Thyroid gland (tissue), 4 donors: ENCODE data around the gene GMEB2. TPM values are rescaled to one million over a fixed set of nuclear protein-coding genes. Genes with fewer than 3 reads are reported as not detected.

Source experiments
- DNase-seq, 2 donors: peaks; one replicate each; pipeline ENCODE4 v3.0.0-alpha.2; 2019
- H3K27ac ChIP-seq, 3 donors: fragments of 200-600 bp; sonication (generic); 1 replicate in 2 of 3; 2 replicates in 1 of 3; pipeline ENCODE4 v1.5.1; 2016 to 2019; ENCODE audit warnings: mild to moderate bottlenecking in 1 of 3, moderate library complexity in 1 of 3
- H3K27me3 ChIP-seq: fragments of 200-600 bp; sonication (generic); one replicate; pipeline ENCODE4 v1.5.1; 2019
- H3K36me3 ChIP-seq, 2 donors: fragments of 200-600 bp; sonication (generic); one replicate each; pipeline ENCODE4 v1.5.1; 2016 to 2019
- H3K4me1 ChIP-seq, 2 donors: fragments of 200-600 bp; sonication (generic); one replicate each; pipeline ENCODE4 v1.5.1; 2017 to 2019
- H3K4me3 ChIP-seq, 3 donors: fragments of 200-600 bp; sonication (generic); replicated peaks in 1 of 3; 1 replicate in 2 of 3; 2 replicates in 1 of 3; pipeline ENCODE4 v1.5.1; 2016; ENCODE audit warnings: mild to moderate bottlenecking in 1 of 3
- H3K9me3 ChIP-seq: fragments of 200-600 bp; sonication (generic); one replicate; pipeline ENCODE4 v1.5.1; 2017
- POLR2A ChIP-seq, 2 donors: fragments of 450-650 bp; IDR thresholded peaks; one replicate each; pipeline ENCODE4 v1.6.1; 2017; ENCODE audit warnings: antibody characterized with exemption in 2 of 2, mild to moderate bottlenecking in 2 of 2, moderate library complexity in 1 of 2
- WGBS, 2 donors: methylation state at CpG; one replicate each; pipeline ENCODE4 v1.1.5; 2017; 5-methylcytosine and 5-hydroxymethylcytosine counted together
- intact Hi-C: fragments of 100-400 bp; cut with DNase I; formaldehyde crosslinking; loops from one replicate; pipeline ENCODE4 v1.15.1; 2023
- total RNA-seq, 4 donors: library from RNA; depleted of rRNA; stranded (reverse); fragments of >200 nt; gene quantifications; one replicate each; pipeline ENCODE4 v1.2.3, GENCODE V29; 2016
- TF ChIP-seq, protein P1 (sequence below), 6 experiments: fragments of 200-600 bp in 3 of 6; fragments of 450-650 bp in 3 of 6; sonication (generic) in 3 of 6; IDR thresholded peaks; one replicate each; pipeline ENCODE4 v1.5.1; 2016 to 2019; ENCODE audit warnings: antibody characterized with exemption in 6 of 6, mild to moderate bottlenecking in 2 of 6, inconsistent platforms in 1 of 6, moderate library complexity in 1 of 6

The GMEB2 gene
- total RNA-seq, 4 donors from 2014 or later, result 23.1 to 34.9 (median 29.9) TPM

DNA sequence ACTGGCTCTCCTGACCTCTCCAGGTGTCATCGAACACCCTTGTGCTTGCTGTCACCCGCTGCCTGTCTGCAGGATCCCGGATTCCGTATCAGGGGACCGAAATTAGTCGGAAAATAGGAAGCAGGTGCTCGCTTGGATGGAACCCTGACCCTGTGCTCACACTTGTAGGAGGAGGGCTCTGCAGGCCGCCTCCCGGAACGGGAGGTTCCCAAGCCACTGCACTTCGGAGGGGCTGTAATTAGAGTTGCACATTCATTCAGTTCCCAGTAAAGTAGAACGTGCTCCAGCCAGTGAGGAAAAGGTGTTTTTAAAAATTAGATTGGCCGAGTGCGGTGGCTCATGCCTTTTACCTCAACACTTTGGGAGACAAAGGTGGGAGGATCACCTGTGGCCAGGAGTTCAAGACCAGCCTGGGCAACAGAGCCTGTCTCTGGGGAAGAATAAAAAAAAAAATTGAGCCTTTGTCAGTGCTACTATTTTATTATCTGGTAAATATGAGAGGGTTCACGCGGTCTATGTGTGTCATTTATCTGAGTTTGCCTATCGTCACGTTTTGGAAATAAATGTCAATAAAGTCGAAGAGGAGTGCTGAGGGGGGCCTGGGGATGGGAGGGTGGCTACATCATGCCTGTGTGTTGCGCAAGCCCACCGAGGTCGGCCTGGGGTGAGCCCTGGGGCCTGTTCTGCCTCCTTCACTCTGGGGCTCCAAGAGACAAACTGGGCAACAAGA is 1.5 kb upstream of the GMEB2 start:
- Histone ChIP-seq H3K36me3 (no peaks in the 10 kb centered on the region), H3K27ac (peak overlapping the region; percentile 98 to 99 (median 99)), H3K9me3 (no peaks in the 10 kb centered on the region), H3K27me3 (no peaks in the 10 kb centered on the region), H3K4me1 (peaks cover 47 to 55% of the 10 kb centered on the region in 2 donors), H3K4me3 (peak overlapping the region in 2 of 3 donors; percentile 84 to 91)
- intact Hi-C loops, result no loop called here
- peak; percentile 80 to 83 for DNase-seq
- WGBS, 2 donors, result 21 to 33% methylated on average over 17 to 22 of the region's 22 CpGs
- TF ChIP-seq, protein P1, sequence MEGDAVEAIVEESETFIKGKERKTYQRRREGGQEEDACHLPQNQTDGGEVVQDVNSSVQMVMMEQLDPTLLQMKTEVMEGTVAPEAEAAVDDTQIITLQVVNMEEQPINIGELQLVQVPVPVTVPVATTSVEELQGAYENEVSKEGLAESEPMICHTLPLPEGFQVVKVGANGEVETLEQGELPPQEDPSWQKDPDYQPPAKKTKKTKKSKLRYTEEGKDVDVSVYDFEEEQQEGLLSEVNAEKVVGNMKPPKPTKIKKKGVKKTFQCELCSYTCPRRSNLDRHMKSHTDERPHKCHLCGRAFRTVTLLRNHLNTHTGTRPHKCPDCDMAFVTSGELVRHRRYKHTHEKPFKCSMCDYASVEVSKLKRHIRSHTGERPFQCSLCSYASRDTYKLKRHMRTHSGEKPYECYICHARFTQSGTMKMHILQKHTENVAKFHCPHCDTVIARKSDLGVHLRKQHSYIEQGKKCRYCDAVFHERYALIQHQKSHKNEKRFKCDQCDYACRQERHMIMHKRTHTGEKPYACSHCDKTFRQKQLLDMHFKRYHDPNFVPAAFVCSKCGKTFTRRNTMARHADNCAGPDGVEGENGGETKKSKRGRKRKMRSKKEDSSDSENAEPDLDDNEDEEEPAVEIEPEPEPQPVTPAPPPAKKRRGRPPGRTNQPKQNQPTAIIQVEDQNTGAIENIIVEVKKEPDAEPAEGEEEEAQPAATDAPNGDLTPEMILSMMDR (IDR thresholded peaks at IDR 0.05), result no peak
- TF ChIP-seq POLR2A (IDR thresholded peaks at IDR 0.05), result peak in 1 of 2 donors; percentile 70

DNA sequence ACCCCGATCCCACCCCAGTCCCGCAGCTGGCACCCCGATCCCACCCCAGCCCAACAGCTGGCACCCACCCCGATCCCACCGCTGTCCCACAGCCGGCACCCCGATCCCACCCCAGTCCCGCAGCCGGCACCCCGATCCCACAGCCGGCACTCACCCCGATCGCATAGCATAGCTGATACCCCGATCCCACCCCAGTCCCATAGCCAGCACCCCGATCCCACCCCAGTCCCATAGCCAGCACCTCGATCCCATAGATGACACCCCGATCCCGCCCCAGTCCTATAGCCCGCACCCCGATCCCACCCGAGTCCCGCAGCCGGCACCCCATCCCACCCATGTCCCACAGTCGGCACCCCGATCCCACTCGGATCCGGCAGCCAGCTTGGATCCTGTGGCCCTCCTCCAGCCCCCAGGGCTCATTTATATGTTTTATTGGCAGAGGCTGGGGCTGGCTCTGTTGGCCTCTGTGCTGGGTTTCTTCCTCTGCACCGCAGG is 897 bp upstream of the GMEB2 start:
- H3K9me3 ChIP-seq, result no peaks in the 10 kb centered on the region
- TF ChIP-seq, protein P1 (IDR thresholded peaks at IDR 0.05), result no peak
- no peak for TF ChIP-seq POLR2A (IDR thresholded peaks at IDR 0.05)
- DNase-seq, result no peak
- WGBS, 2 donors, result 0 to 20% methylated on average over 6 to 27 of the region's 28 CpGs
- H3K27ac ChIP-seq, result peak overlapping the region; percentile 98 to 99 (median 99)
- peaks cover 41 to 51% of the 10 kb centered on the region in 2 donors for H3K4me1 ChIP-seq
- no peaks in the 10 kb centered on the region for H3K27me3 ChIP-seq
- no peaks in the 10 kb centered on the region for H3K36me3 ChIP-seq
- H3K4me3 ChIP-seq, result peak overlapping the region; percentile 64 to 91 (median 84)
- intact Hi-C loops, result no loop called here

DNA sequence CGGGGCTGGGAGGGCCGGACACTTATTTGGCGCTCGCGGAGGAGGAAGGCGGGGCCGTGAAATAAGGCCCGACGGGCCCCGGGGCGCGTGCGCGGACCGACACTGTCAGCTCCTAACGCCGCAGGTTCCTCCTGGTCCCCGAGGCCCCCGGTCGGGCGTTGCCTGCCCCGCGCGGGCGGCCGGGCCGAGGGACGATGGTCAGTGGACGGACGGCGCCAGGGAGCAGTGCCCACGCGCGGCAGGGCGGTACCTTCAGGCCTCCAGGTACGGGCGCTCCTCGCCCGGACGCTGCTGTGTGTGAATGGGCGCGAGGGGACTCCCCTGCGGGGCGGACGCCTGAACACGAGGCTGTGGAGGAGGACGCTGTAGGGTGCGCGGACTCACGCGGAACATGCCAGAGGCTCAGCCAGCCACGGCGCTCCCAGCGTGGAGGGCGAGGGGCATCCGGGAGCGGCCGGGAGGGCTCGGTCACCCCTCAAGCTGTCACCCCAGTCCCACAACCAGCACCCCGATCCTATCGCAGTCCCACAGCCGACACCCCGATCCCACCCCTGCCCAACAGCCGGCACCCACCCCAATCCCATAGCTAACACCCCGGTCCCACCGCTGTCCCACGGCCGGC is 339 bp upstream of the GMEB2 start:
- H3K27me3 ChIP-seq, result no peaks in the 10 kb centered on the region
- WGBS, 2 donors, result 0 to 3% methylated on average over 14 to 17 of the region's 68 CpGs
- peak overlapping the region; percentile 98 to 99 (median 99) for H3K27ac ChIP-seq
- no peaks in the 10 kb centered on the region for H3K36me3 ChIP-seq
- peak overlapping the region; percentile 64 to 91 (median 84) for H3K4me3 ChIP-seq
- peak; percentile 94 to 95 for DNase-seq
- TF ChIP-seq, protein P1 (IDR thresholded peaks at IDR 0.05), result no peak
- TF ChIP-seq POLR2A (IDR thresholded peaks at IDR 0.05), result peak; percentile 52 to 94
- peaks cover 38 to 51% of the 10 kb centered on the region in 2 donors for H3K4me1 ChIP-seq
- no peaks in the 10 kb centered on the region for H3K9me3 ChIP-seq
- intact Hi-C loops, result no loop called here

DNA sequence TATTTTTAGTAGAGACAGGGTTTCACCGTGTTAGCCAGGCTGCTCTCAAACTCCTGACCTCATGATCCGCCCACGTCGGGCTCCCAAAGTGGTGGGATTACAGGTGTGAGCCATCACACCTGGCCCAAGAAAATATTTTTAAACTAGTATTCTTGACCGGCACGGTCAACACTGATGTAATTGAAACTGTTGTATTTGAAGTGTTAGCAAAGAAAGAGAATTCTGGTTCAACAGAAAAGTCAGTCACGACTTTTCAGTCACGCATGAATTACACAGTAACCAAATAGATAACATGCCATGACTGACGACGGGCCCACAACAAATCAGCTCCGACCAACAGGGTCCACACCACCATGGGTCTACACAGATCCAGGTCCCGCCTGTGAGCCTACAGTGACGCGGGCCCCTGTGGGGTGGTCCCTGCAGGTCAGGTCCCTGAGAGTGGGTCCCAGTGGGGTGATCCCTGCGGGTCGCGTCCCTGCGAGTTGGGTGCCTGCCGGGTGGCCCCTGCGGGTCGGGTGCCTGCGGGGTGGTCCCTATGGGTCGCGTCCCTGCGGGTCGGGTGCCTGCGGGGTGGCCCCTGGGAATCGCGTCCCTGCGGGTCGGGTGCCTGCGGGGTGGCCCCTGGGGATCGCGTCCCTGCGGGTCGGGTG is 1.0 kb downstream of the GMEB2 start:
- intact Hi-C loops, result no loop called here
- no peaks in the 10 kb centered on the region for H3K27me3 ChIP-seq
- no peaks in the 10 kb centered on the region for H3K36me3 ChIP-seq
- 23 to 25% methylated on average over 14 to 17 of the region's 36 CpGs for WGBS, 2 donors
- peak overlapping the region; percentile 20 to 85 (median 75) for H3K4me3 ChIP-seq
- H3K4me1 ChIP-seq, result peaks cover 36 to 55% of the 10 kb centered on the region in 2 donors
- TF ChIP-seq POLR2A (IDR thresholded peaks at IDR 0.05), result peak in 1 of 2 donors; percentile 41
- TF ChIP-seq, protein P1 (IDR thresholded peaks at IDR 0.05), result no peak
- H3K27ac ChIP-seq, result peak overlapping the region; percentile 96 to 99 (median 99)
- peak; percentile 61 for DNase-seq
- no peaks in the 10 kb centered on the region for H3K9me3 ChIP-seq
